Activated CD8-positive, alpha-beta memory T cell treated with anti-CD3 and anti-CD28 coated beads, Interleukin-2, amount 10 ng/mL, durations not matched to agents 7 days and 5 days (primary cell): ENCODE measurements around the gene RAD51. TPM values are rescaled to one million over a fixed set of nuclear protein-coding genes. Genes with fewer than 3 reads are reported as not detected.

Source experiments
- ATAC-seq: fragments of 150-1000 bp; cut with Tn5 transposase; one replicate; pipeline ENCODE4 v1.10.0; 2021; ENCODE audit warnings: moderate library complexity
- CTCF ChIA-PET: fragments of 350-600 bp; sonication (Branson Sonifier 250); formaldehyde crosslinking; loops from one replicate; lab custom pipeline; 2021; ENCODE audit warnings: antibody characterized with exemption; lab: Charles Lee
- DNase-seq: peaks from one replicate; pipeline ENCODE4 v3.0.0-alpha.2; 2020
- H3K27ac Mint-ChIP-seq: one replicate; pipeline ENCODE4 v1.8.0; 2021; ENCODE audit warnings: mild to moderate bottlenecking, mixed read lengths
- H3K27me3 Mint-ChIP-seq: one replicate; pipeline ENCODE4 v1.8.0; 2021; ENCODE audit warnings: mixed read lengths
- H3K36me3 Mint-ChIP-seq: one replicate; pipeline ENCODE4 v1.8.0; 2021; ENCODE audit warnings: mild to moderate bottlenecking, mixed read lengths
- H3K4me1 Mint-ChIP-seq: one replicate; pipeline ENCODE4 v1.8.0; 2021; ENCODE audit warnings: mixed read lengths
- H3K4me3 Mint-ChIP-seq: one replicate; pipeline ENCODE4 v1.8.0; 2021; ENCODE audit warnings: mild to moderate bottlenecking, moderate library complexity, mixed read lengths
- H3K9me3 Mint-ChIP-seq: one replicate; pipeline ENCODE4 v1.8.0; 2022; ENCODE audit warnings: low read depth, mixed read lengths
- total RNA-seq, 2 experiments: library from RNA; stranded (reverse); gene quantifications; one replicate each; pipeline ENCODE4 v1.2.3, GENCODE V29; 2021

Gene RAD51
- total RNA-seq, 2 experiments from 2014 or later, result 73.0 to 83.3 TPM

GRCh38 chr15:40754574-40754882, 59.6 kb downstream of the RAD51 start:
- Mint-ChIP-seq H3K4me3 (peak overlapping the region; percentile 88), H3K36me3 (peaks cover 10% of the 10 kb centered on the region), H3K27me3 (no peaks in the 10 kb centered on the region), H3K4me1 (peaks cover 26% of the 10 kb centered on the region), H3K27ac (peak overlapping the region; percentile 99), H3K9me3 (no peaks in the 10 kb centered on the region)
- CTCF ChIA-PET, result interaction anchor here (1.2 to 2.6 kb wide), 3 partner anchors 10 to 28 kb away, joined by 5 to 21 read pairs (median 5); partner anchors contain the start of gene GCHFR
- DNase-seq (peak; percentile 58), ATAC-seq (peak; percentile 21)

DNA sequence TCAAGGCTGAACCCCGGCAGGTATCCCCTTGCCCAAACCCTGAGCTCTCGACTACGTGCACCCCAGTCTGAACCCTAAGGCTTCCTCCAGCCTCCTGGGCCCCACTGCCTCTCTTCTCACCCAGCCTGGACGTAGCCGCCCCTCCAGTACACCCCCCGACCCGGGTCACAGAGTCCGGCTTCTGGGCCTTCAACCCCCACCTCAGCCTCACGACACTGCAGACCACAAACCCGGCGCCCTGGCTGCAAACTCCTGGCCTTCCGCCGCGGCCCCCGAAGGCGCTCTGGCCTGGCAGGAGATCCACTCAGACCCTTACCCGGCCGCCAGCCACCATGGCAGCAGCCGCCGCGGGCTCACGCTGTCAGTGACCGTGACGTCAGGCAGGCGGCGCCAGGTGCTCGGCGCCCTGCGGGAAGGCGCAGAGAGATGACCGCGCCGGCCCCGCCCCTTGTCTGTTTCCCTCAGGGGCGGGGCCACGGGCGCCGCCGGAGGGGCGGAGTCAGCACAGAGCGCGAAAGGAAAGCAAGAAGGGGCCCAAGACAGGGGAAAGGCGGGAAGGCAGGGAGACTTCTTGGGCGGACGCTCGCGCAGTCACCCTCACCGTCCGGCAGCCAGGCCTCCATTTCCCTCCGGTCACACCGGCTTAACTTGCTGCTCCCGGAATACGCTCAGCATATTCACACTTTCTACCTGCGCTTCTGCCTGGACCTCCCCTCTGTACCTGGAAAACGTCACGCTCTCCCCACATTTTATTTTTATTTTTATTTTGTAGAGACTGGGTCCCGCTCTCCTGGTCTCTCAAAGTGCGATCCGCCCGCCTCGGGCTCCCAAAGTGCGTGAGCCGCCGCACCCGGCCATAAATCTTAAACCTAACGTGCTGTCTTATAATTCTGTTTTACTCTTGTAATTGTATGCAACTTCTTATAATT, 60.2 kb downstream of the RAD51 start, which contains the start of gene RMDN3:
RMDN3 (minus strand) TSS at position 372 of the 929 bp plus-strand sequence. CDS start 471 bp downstream, outside the sequence.
- peak within 1 kb of the TSS; percentile 88 for H3K4me3 Mint-ChIP-seq
- ATAC-seq (peak; percentile 87), DNase-seq (peak; percentile 94)
- H3K36me3 Mint-ChIP-seq, result peaks cover 10% of the 10 kb centered on the region
- H3K27ac Mint-ChIP-seq, result peak within 1 kb of the TSS; percentile 99
- peaks cover 26% of the 10 kb centered on the region for H3K4me1 Mint-ChIP-seq
- CTCF ChIA-PET, result interaction anchor here (1.2 to 1.3 kb wide), 2 partner anchors 9 to 27 kb away, joined by 5 read pairs; partner anchors contain the start of gene GCHFR
- no peaks in the 10 kb centered on the region for H3K9me3 Mint-ChIP-seq
- H3K27me3 Mint-ChIP-seq, result no peaks in the 10 kb centered on the region

DNA sequence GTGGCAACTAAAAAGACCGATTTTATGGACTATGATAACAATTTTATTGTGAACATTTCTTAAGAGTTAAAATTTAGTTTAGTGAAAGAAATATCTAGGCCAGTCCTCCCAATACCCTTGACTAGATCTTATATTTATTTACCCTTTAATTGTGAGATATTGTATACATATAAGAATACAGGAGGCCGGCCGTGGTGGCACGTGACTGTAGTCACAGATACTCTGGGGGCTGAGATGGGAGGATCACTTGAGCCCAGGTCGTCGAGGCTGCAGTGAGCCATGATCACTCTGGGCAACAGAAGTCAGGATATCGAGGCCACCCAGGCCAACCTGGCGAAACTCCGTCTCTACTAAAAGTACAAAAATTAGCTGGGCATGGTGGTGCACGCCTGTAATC, 60.8 kb downstream of the RAD51 start:
- Mint-ChIP-seq H3K4me3 (peak overlapping the region; percentile 88), H3K27me3 (no peaks in the 10 kb centered on the region), H3K27ac (peak overlapping the region; percentile 99), H3K4me1 (peaks cover 28% of the 10 kb centered on the region), H3K9me3 (no peaks in the 10 kb centered on the region), H3K36me3 (peaks cover 10% of the 10 kb centered on the region)
- CTCF ChIA-PET, result interaction anchor here (1.4 kb wide), 1 partner anchor 9 kb away, joined by 4 read pairs; no protein-coding TSS in a partner anchor
- ATAC-seq (no peak), DNase-seq (no peak)

DNA sequence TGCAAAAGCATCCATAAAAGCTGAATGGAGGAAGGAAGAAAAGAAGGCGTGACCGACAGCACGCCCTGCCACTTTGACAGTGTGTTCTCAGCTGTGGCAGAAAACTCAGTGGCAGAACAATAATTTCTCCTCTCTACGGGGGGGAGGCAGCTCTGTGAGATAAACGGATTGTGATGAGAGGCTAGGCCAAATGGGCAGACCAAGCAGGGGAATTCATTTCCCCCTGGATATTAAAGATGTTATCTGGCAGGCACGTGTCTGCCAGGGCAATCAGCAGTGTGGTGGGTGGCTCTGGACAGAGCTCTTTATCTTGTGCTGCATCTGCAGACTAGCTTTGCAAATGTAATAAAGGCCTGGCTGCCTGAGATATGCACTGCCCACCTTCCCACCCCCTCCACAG, 62.0 kb downstream of the RAD51 start:
- Mint-ChIP-seq H3K4me1 (peaks cover 27% of the 10 kb centered on the region), H3K4me3 (no peak overlapping the region)

DNA sequence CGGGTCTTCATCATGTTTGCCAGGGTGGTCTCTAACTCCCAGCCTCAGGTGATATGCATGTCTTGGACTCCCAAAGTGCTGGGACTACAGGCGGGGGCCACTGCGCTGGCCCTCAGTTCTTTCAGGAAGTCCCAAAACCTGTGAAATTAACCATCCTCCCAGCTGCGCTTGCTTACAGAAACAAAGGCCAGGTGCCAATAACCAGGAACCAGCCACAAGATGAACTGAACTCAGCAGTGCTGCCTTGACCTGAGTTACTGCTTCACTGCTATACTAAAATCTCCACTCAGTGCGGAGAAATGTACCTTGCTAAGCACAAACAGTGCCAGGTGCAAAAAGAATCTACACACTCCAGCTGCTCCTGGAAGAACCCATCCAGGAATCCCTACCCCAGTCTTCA, 65.0 kb downstream of the RAD51 start:
- no peaks in the 10 kb centered on the region for H3K36me3 Mint-ChIP-seq
- no peaks in the 10 kb centered on the region for H3K9me3 Mint-ChIP-seq
- CTCF ChIA-PET, result interaction anchor here (0.7 to 1.4 kb wide), 2 partner anchors 10 to 16 kb away, joined by 3 to 5 read pairs; partner anchors contain the start of gene C15orf62
- peaks cover 22% of the 10 kb centered on the region for H3K4me1 Mint-ChIP-seq
- H3K27me3 Mint-ChIP-seq, result no peaks in the 10 kb centered on the region
- DNase-seq (no peak), ATAC-seq (no peak)
- no peak overlapping the region for H3K4me3 Mint-ChIP-seq
- no peak overlapping the region for H3K27ac Mint-ChIP-seq

More for the DNA sequence above, 62.0 kb downstream of the RAD51 start:
- Mint-ChIP-seq H3K27me3 (no peaks in the 10 kb centered on the region), H3K9me3 (no peaks in the 10 kb centered on the region), H3K36me3 (peaks cover 2% of the 10 kb centered on the region), H3K27ac (peak overlapping the region; percentile 16)
- CTCF ChIA-PET, result interaction anchor here (0.8 to 1.4 kb wide), 2 partner anchors 8 to 26 kb away, joined by 3 to 4 read pairs; no protein-coding TSS in a partner anchor
- ATAC-seq (no peak), DNase-seq (no peak)

- H3K4me3 Mint-ChIP-seq, result peak overlapping the region; percentile 81
- CTCF ChIA-PET, result interaction anchor here (1.0 to 5.4 kb wide), 6 partner anchors 9 to 110 kb away, joined by 3 to 26 read pairs (median 6); no protein-coding TSS in a partner anchor
Measured at GRCh38 chr15:40762919-40763800, 68.2 kb downstream of the RAD51 start.

GRCh38 chr15:40763801-40764628, 69.0 kb downstream of the RAD51 start, which contains the start of gene GCHFR:
Gene GCHFR (plus strand): TSS chr15:40764068. CDS start chr15:40764181, 113 bp downstream.
- DNase-seq (peak; percentile 81), ATAC-seq (peak; percentile 65)
- H3K27ac Mint-ChIP-seq, result peak within 1 kb of the TSS; percentile 91
- CTCF ChIA-PET, result interaction anchor here (0.9 to 5.4 kb wide), 9 partner anchors 8 to 130 kb away, joined by 3 to 26 read pairs (median 4); no protein-coding TSS in a partner anchor
- H3K4me3 Mint-ChIP-seq, result peak within 1 kb of the TSS; percentile 81
- no peaks in the 10 kb centered on the region for H3K9me3 Mint-ChIP-seq
- peaks cover 2% of the 10 kb centered on the region for H3K36me3 Mint-ChIP-seq
- H3K27me3 Mint-ChIP-seq, result no peaks in the 10 kb centered on the region
- H3K4me1 Mint-ChIP-seq, result peaks cover 41% of the 10 kb centered on the region

More at GRCh38 chr15:40762919-40763800, 68.2 kb downstream of the RAD51 start:
- DNase-seq, result peak; percentile 65
- Mint-ChIP-seq H3K4me1 (peaks cover 33% of the 10 kb centered on the region), H3K27me3 (no peaks in the 10 kb centered on the region), H3K9me3 (no peaks in the 10 kb centered on the region), H3K36me3 (peaks cover 2% of the 10 kb centered on the region), H3K27ac (peak overlapping the region; percentile 91)
- peak; percentile 5 for ATAC-seq

GRCh38 chr15:40764629-40765103, 69.7 kb downstream of the RAD51 start:
- ATAC-seq, result no peak
- DNase-seq, result no peak
- Mint-ChIP-seq H3K36me3 (peaks cover 2% of the 10 kb centered on the region), H3K4me3 (peak overlapping the region; percentile 81), H3K4me1 (peaks cover 47% of the 10 kb centered on the region), H3K27ac (peak overlapping the region; percentile 91), H3K27me3 (no peaks in the 10 kb centered on the region), H3K9me3 (no peaks in the 10 kb centered on the region)
- CTCF ChIA-PET, result interaction anchor here (0.9 to 5.4 kb wide), 9 partner anchors 8 to 129 kb away, joined by 3 to 26 read pairs (median 6); no protein-coding TSS in a partner anchor

DNA sequence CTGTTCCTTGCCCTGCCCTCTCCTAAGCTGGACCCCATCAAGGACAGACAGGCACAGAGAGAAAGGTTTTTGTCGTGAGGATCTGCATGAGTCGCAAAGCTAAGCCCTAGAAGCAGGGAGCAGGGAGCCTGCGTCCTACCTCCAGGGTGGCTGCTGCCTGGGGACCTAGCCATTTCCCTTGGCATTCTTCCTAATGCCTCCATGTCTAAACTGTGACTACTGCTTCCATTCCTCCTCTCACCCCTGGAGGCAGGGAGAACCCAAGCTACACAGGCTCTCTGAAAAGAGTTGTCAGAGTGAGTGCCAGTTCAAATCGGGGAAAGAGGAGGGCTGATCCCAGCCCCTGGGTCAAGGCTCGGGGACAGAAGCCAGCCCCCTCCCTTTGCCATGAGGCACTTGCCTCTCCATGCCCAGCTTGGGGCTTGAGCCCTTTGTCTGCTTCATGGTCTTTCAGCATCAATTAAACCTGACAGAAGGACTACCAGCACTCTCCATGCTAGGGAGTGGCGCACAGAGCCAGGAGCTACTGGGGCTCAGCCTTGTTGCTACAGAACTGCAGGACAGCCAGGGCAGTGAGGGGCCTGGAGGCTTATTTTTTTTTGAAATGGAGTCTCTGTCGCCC, 71.3 kb downstream of the RAD51 start:
- Mint-ChIP-seq H3K9me3 (no peaks in the 10 kb centered on the region), H3K27me3 (no peaks in the 10 kb centered on the region), H3K27ac (peak overlapping the region; percentile 91), H3K4me3 (no peak overlapping the region), H3K4me1 (peaks cover 51% of the 10 kb centered on the region), H3K36me3 (peaks cover 3% of the 10 kb centered on the region)
- DNase-seq (no peak), ATAC-seq (no peak)
- CTCF ChIA-PET, result interaction anchor here (0.9 to 5.4 kb wide), 5 partner anchors 12 to 91 kb away, joined by 3 to 26 read pairs (median 6); no protein-coding TSS in a partner anchor

GRCh38 chr15:40766906-40767837, 72.2 kb downstream of the RAD51 start:
- CTCF ChIA-PET, result interaction anchor here (0.9 to 5.4 kb wide), 6 partner anchors 11 to 91 kb away, joined by 3 to 26 read pairs (median 4); no protein-coding TSS in a partner anchor
- ATAC-seq, result no peak
- Mint-ChIP-seq H3K9me3 (no peaks in the 10 kb centered on the region), H3K27me3 (no peaks in the 10 kb centered on the region), H3K4me3 (no peak overlapping the region), H3K36me3 (peaks cover 3% of the 10 kb centered on the region), H3K27ac (no peak overlapping the region), H3K4me1 (peaks cover 51% of the 10 kb centered on the region)
- no peak for DNase-seq
